ENCODE measurements around the gene DOCK2. TPM values are rescaled to one million over a fixed set of nuclear protein-coding genes. Genes with fewer than 3 reads are reported as not detected.

The DOCK2 gene
- total and polyA plus RNA-seq, 7 donors: 2.3 to 21.1 (median 12.5) TPM

GRCh38 chr5:169712428-169712827 lies 75.4 kb downstream of the DOCK2 start:
- no peak for TF ChIP-seq POLR2A (IDR thresholded peaks at IDR 0.05)
- no peak for TF ChIP-seq POLR2AphosphoS5 (IDR thresholded peaks at IDR 0.05)
- no peak for TF ChIP-seq EP300 (IDR thresholded peaks at IDR 0.05)
- intact Hi-C loops (cut with DNase I): no loop called here
- Histone ChIP-seq H3K27ac (no peak overlapping the region), H3K36me3 (no peaks in the 10 kb centered on the region), H3K4me3 (no peak overlapping the region), H3K27me3 (no peaks in the 10 kb centered on the region), H3K4me1 (no peaks in the 10 kb centered on the region), H3K9me3 (no peaks in the 10 kb centered on the region)
- no peak for DNase-seq

GRCh38 chr5:169716287-169716686 lies 79.2 kb downstream of the DOCK2 start:
- no peak for TF ChIP-seq POLR2AphosphoS5 (IDR thresholded peaks at IDR 0.05)
- 75 to 83% methylated on average over 1 of the region's 1 CpG for WGBS, 2 donors
- H3K27ac ChIP-seq: no peak overlapping the region
- DNase-seq: no peak
- no peaks in the 10 kb centered on the region for H3K4me1 ChIP-seq
- no peak overlapping the region for H3K4me3 ChIP-seq
- no peaks in the 10 kb centered on the region for H3K36me3 ChIP-seq
- no peaks in the 10 kb centered on the region for H3K27me3 ChIP-seq
- no peaks in the 10 kb centered on the region for H3K9me3 ChIP-seq
- intact Hi-C loops (cut with DNase I): no loop called here

GRCh38 chr5:169717288-169717687 lies 80.2 kb downstream of the DOCK2 start:
- 83 to 86% methylated on average over 3 of the region's 3 CpGs for WGBS, 2 donors

GRCh38 chr5:169719360-169720314 lies 82.6 kb downstream of the DOCK2 start:
- Histone ChIP-seq H3K9me3 (no peaks in the 10 kb centered on the region), H3K4me1 (no peaks in the 10 kb centered on the region), H3K4me3 (no peak overlapping the region), H3K27ac (no peak overlapping the region), H3K27me3 (no peaks in the 10 kb centered on the region), H3K36me3 (no peaks in the 10 kb centered on the region)
- intact Hi-C loops (cut with DNase I): no loop called here
- TF ChIP-seq CTCF (IDR thresholded peaks at IDR 0.05) (no peak), EP300 (IDR thresholded peaks at IDR 0.05) (no peak), POLR2AphosphoS5 (IDR thresholded peaks at IDR 0.05) (no peak), POLR2A (IDR thresholded peaks at IDR 0.05) (no peak)
- no peak for DNase-seq
- WGBS, 2 donors: 73% methylated on average over 7 of the region's 7 CpGs

More at GRCh38 chr5:169717288-169717687, 80.2 kb downstream of the DOCK2 start:
- H3K4me3 ChIP-seq: no peak overlapping the region
- H3K9me3 ChIP-seq: no peaks in the 10 kb centered on the region
- no peak overlapping the region for H3K27ac ChIP-seq
- no peak for TF ChIP-seq POLR2A (IDR thresholded peaks at IDR 0.05)
- TF ChIP-seq EP300 (IDR thresholded peaks at IDR 0.05): no peak
- no peak for TF ChIP-seq POLR2AphosphoS5 (IDR thresholded peaks at IDR 0.05)
- TF ChIP-seq CTCF (IDR thresholded peaks at IDR 0.05): no peak
- H3K27me3 ChIP-seq: no peaks in the 10 kb centered on the region
- no peaks in the 10 kb centered on the region for H3K4me1 ChIP-seq
- no peak for DNase-seq
- no peaks in the 10 kb centered on the region for H3K36me3 ChIP-seq
- intact Hi-C loops (cut with DNase I): no loop called here

- no peak for TF ChIP-seq EP300 (IDR thresholded peaks at IDR 0.05)
- TF ChIP-seq POLR2A (IDR thresholded peaks at IDR 0.05): no peak
- whole genome bisulfite sequencing, 2 donors: 92 to 95% methylated on average over 2 of the region's 2 CpGs
- no peak for DNase-seq
- Histone ChIP-seq H3K27me3 (no peaks in the 10 kb centered on the region), H3K36me3 (no peaks in the 10 kb centered on the region), H3K4me1 (no peaks in the 10 kb centered on the region), H3K9me3 (no peaks in the 10 kb centered on the region), H3K27ac (no peak overlapping the region), H3K4me3 (no peak overlapping the region)
- intact Hi-C loops (cut with DNase I): no loop called here
These were observed 84.7 kb downstream of the DOCK2 start for GRCh38 chr5:169721771-169722170.

- intact Hi-C loops (cut with DNase I): no loop called here
- no peak for TF ChIP-seq POLR2AphosphoS5 (IDR thresholded peaks at IDR 0.05)
- no peak for DNase-seq
- Histone ChIP-seq H3K4me1 (no peaks in the 10 kb centered on the region), H3K9me3 (no peaks in the 10 kb centered on the region), H3K4me3 (no peak overlapping the region), H3K27me3 (no peaks in the 10 kb centered on the region), H3K27ac (no peak overlapping the region), H3K36me3 (no peaks in the 10 kb centered on the region)
- WGBS, 2 donors: 17 to 72% methylated on average over 3 of the region's 3 CpGs
These were observed 86.2 kb downstream of the DOCK2 start for GRCh38 chr5:169723103-169723831.
